ENCODE data around the gene MYRIP.

Gene MYRIP

GRCh38 chr3:40137591-40138295, 328.3 kb downstream of the MYRIP start:
- DNase-seq, result no peak

- DNase-seq, result no peak
Measured at GRCh38 chr3:40143283-40144090, 334.1 kb downstream of the MYRIP start.

GRCh38 chr3:40148827-40149226, 339.4 kb downstream of the MYRIP start:
- no peak for DNase-seq

GRCh38 chr3:40152482-40153133, 343.2 kb downstream of the MYRIP start:
- no peak for DNase-seq

- DNase-seq, result no peak
Measured at GRCh38 chr3:40160933-40161332, 351.5 kb downstream of the MYRIP start.

GRCh38 chr3:40162616-40163015, 353.2 kb downstream of the MYRIP start:
- DNase-seq, result no peak

- no peak for DNase-seq
Measured at GRCh38 chr3:40166997-40167396, 357.6 kb downstream of the MYRIP start.

GRCh38 chr3:40167958-40168357, 358.5 kb downstream of the MYRIP start:
- no peak for DNase-seq

- DNase-seq, result no peak
Measured at GRCh38 chr3:40169983-40170382, 360.6 kb downstream of the MYRIP start.

- DNase-seq, result no peak
Measured at GRCh38 chr3:40170395-40170794, 361.0 kb downstream of the MYRIP start.

GRCh38 chr3:40172560-40172959, 363.2 kb downstream of the MYRIP start:
- no peak for DNase-seq

- DNase-seq, result no peak
Measured at GRCh38 chr3:40173227-40173721, 363.9 kb downstream of the MYRIP start.

GRCh38 chr3:40178012-40178594, 368.7 kb downstream of the MYRIP start:
- no peak for DNase-seq

- DNase-seq, result no peak
Measured at GRCh38 chr3:40179016-40179415, 369.6 kb downstream of the MYRIP start.

GRCh38 chr3:40181182-40181581, 371.8 kb downstream of the MYRIP start:
- DNase-seq, result no peak

GRCh38 chr3:40185029-40185695, 375.8 kb downstream of the MYRIP start:
- DNase-seq, result no peak

- no peak for DNase-seq
Measured at GRCh38 chr3:40186508-40186907, 377.1 kb downstream of the MYRIP start.

GRCh38 chr3:40187945-40188344, 378.5 kb downstream of the MYRIP start:
- no peak for DNase-seq

GRCh38 chr3:40189118-40189517, 379.7 kb downstream of the MYRIP start:
- DNase-seq, result no peak

- no peak for DNase-seq
Measured at GRCh38 chr3:40190056-40190455, 380.6 kb downstream of the MYRIP start.

- no peak for DNase-seq
Measured at GRCh38 chr3:40191251-40191650, 381.8 kb downstream of the MYRIP start.

- DNase-seq, result no peak
Measured at GRCh38 chr3:40191850-40192448, 382.5 kb downstream of the MYRIP start.

All from GF-D8 (cell line).